Activated T-cell treated with anti-CD3 and anti-CD28 coated beads, Interleukin-2, amount 50 U/mL, for 24 hours (primary cell): ENCODE results near the gene PTGIS.

Experiments
- DNase-seq: peaks from one replicate; pipeline ENCODE4 v3.0.0-alpha.2; 2020
- H3K27ac Mint-ChIP-seq: 2 replicates; pipeline ENCODE4 v1.8.0; 2020; ENCODE audit warnings: mild to moderate bottlenecking, mixed read lengths
- H3K27me3 Mint-ChIP-seq: 2 replicates; pipeline ENCODE4 v1.8.0; 2020; ENCODE audit warnings: mixed read lengths
- H3K36me3 Mint-ChIP-seq: 2 replicates; pipeline ENCODE4 v1.8.0; 2020; ENCODE audit warnings: low read depth, mixed read lengths
- H3K4me1 Mint-ChIP-seq: 2 replicates; pipeline ENCODE4 v1.8.0; 2020; ENCODE audit warnings: low read depth, mixed read lengths
- H3K4me3 Mint-ChIP-seq: 2 replicates; pipeline ENCODE4 v1.8.0; 2020; ENCODE audit warnings: mild to moderate bottlenecking, moderate library complexity, mixed read lengths
- H3K9me3 Mint-ChIP-seq: 2 replicates; pipeline ENCODE4 v1.8.0; 2020; ENCODE audit warnings: mixed read lengths

Gene PTGIS

GRCh38 chr20:49589747-49590146 is 21.8 kb upstream of the PTGIS start:
- DNase-seq = no peak
- peak overlapping the region; percentile 98 for H3K27ac Mint-ChIP-seq
- H3K27me3 Mint-ChIP-seq = peaks cover 13% of the 10 kb centered on the region
- H3K36me3 Mint-ChIP-seq = peaks cover 14% of the 10 kb centered on the region
- H3K4me1 Mint-ChIP-seq = peaks cover 63% of the 10 kb centered on the region
- peak overlapping the region; percentile 64 for H3K4me3 Mint-ChIP-seq
- peaks cover 7% of the 10 kb centered on the region for H3K9me3 Mint-ChIP-seq

DNA sequence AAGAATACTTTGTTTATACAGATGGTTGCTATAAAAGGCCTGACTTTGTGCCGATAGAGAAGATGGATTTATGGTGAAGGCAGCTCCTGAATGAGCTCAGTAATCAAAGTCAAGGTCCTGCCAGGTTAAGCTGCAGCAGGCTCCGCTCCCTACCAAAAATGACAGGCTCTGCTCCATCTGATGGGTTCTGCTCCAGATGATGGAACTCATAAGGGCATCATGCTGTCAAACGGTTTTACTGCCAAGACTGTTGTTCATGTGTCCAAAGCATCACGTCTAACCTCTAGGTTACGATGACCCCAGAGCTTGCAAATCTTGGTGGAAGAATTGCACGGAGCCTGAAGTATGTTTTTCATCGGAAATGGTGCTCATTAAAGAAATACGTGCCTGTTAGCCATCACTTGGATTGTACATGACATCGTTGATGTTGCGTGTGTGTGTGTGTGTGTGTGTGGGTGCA is 19.2 kb upstream of the PTGIS start:
- H3K4me3 Mint-ChIP-seq = no peak overlapping the region
- H3K9me3 Mint-ChIP-seq = peaks cover 10% of the 10 kb centered on the region
- peaks cover 11% of the 10 kb centered on the region for H3K36me3 Mint-ChIP-seq
- peaks cover 48% of the 10 kb centered on the region for H3K4me1 Mint-ChIP-seq
- peaks cover 20% of the 10 kb centered on the region for H3K27me3 Mint-ChIP-seq
- no peak for DNase-seq
- no peak overlapping the region for H3K27ac Mint-ChIP-seq

DNA sequence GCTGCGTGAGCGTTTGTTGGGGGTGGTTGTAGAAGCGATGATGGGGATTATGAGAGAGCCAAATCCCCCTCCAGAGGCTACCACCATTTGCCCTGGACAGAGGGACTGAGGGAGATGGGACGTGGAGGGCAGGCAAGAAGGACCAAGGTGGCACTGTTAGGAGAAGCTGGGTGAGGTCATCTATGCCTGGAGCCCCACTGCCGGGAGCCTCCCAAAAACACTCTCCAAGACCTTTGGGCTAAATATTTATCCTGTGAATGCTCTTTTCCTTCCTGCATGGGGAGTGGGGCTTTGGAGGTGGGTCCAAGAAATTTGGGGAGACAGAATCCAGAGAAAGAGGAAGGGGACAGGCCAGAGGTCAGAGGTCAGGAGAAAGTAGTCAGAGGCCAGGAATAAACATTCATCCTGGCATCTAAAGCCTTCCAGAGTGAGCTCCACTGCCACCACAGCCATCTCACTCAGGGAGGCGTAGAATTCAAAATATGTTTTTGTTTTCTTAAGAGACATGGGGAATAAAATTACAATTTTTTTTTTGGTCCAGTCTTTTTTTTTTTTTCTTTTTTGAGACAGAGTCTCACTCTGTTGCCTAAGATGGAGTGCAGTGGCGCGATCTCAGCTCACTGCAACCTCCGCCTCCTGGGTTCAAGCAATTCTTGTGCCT is 17.8 kb upstream of the PTGIS start:
- peaks cover 28% of the 10 kb centered on the region for H3K27me3 Mint-ChIP-seq
- peaks cover 10% of the 10 kb centered on the region for H3K9me3 Mint-ChIP-seq
- H3K27ac Mint-ChIP-seq = no peak overlapping the region
- H3K36me3 Mint-ChIP-seq = peaks cover 9% of the 10 kb centered on the region
- no peak overlapping the region for H3K4me3 Mint-ChIP-seq
- no peak for DNase-seq
- H3K4me1 Mint-ChIP-seq = peaks cover 37% of the 10 kb centered on the region

- peaks cover 4% of the 10 kb centered on the region for H3K9me3 Mint-ChIP-seq
- H3K4me3 Mint-ChIP-seq = no peak overlapping the region
- H3K4me1 Mint-ChIP-seq = peaks cover 27% of the 10 kb centered on the region
- peaks cover 36% of the 10 kb centered on the region for H3K27me3 Mint-ChIP-seq
- H3K36me3 Mint-ChIP-seq = peaks cover under 1% of the 10 kb centered on the region
- DNase-seq = no peak
- H3K27ac Mint-ChIP-seq = peak overlapping the region; percentile 71
These were observed 16.8 kb upstream of the PTGIS start for GRCh38 chr20:49584418-49585382.

GRCh38 chr20:49583669-49584417 is 15.9 kb upstream of the PTGIS start:
- no peak overlapping the region for H3K27ac Mint-ChIP-seq
- H3K4me3 Mint-ChIP-seq = no peak overlapping the region

GRCh38 chr20:49583343-49583668 is 15.4 kb upstream of the PTGIS start:
- peaks cover 3% of the 10 kb centered on the region for H3K9me3 Mint-ChIP-seq
- DNase-seq = no peak
- no peak overlapping the region for H3K27ac Mint-ChIP-seq
- no peaks in the 10 kb centered on the region for H3K36me3 Mint-ChIP-seq
- peaks cover 41% of the 10 kb centered on the region for H3K27me3 Mint-ChIP-seq
- H3K4me1 Mint-ChIP-seq = peaks cover 17% of the 10 kb centered on the region
- H3K4me3 Mint-ChIP-seq = no peak overlapping the region

More at GRCh38 chr20:49583669-49584417, 15.9 kb upstream of the PTGIS start:
- no peak for DNase-seq
- H3K36me3 Mint-ChIP-seq = no peaks in the 10 kb centered on the region
- peaks cover 22% of the 10 kb centered on the region for H3K4me1 Mint-ChIP-seq
- peaks cover 41% of the 10 kb centered on the region for H3K27me3 Mint-ChIP-seq
- peaks cover 3% of the 10 kb centered on the region for H3K9me3 Mint-ChIP-seq

GRCh38 chr20:49582413-49583334 is 14.7 kb upstream of the PTGIS start:
- no peaks in the 10 kb centered on the region for H3K36me3 Mint-ChIP-seq
- no peak overlapping the region for H3K27ac Mint-ChIP-seq
- DNase-seq = no peak
- H3K27me3 Mint-ChIP-seq = peaks cover 41% of the 10 kb centered on the region
- peaks cover 3% of the 10 kb centered on the region for H3K9me3 Mint-ChIP-seq
- no peak overlapping the region for H3K4me3 Mint-ChIP-seq
- peaks cover 15% of the 10 kb centered on the region for H3K4me1 Mint-ChIP-seq

DNA sequence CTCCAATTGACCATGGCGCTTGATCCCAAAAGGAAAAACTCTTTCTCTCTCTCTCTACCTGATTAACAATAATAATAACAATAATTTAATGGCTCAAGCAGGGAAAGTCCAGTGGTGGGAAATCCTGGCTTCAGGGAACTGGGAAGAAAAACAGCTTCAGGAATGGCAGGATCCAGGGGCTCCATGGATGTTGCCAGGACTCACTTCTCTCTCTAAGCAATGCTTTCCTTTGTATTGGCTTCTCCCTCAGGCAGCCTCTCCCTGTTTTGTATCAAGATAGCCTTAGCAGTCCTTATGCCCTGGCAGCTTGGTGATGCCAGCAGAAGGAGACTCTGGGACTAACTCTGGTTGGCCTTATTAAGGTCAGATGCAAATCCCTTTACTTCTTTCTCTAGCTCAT is 13.5 kb upstream of the PTGIS start:
- no peaks in the 10 kb centered on the region for H3K36me3 Mint-ChIP-seq
- peaks cover 14% of the 10 kb centered on the region for H3K4me1 Mint-ChIP-seq
- H3K27me3 Mint-ChIP-seq = peaks cover 40% of the 10 kb centered on the region
- H3K4me3 Mint-ChIP-seq = no peak overlapping the region
- no peak for DNase-seq
- peaks cover 5% of the 10 kb centered on the region for H3K9me3 Mint-ChIP-seq
- no peak overlapping the region for H3K27ac Mint-ChIP-seq

- DNase-seq = no peak
- peaks cover 14% of the 10 kb centered on the region for H3K4me1 Mint-ChIP-seq
- H3K27me3 Mint-ChIP-seq = peaks cover 39% of the 10 kb centered on the region
- peaks cover 10% of the 10 kb centered on the region for H3K9me3 Mint-ChIP-seq
- no peak overlapping the region for H3K27ac Mint-ChIP-seq
- no peaks in the 10 kb centered on the region for H3K36me3 Mint-ChIP-seq
- H3K4me3 Mint-ChIP-seq = no peak overlapping the region
These were observed 12.9 kb upstream of the PTGIS start for GRCh38 chr20:49580813-49581174.

DNA sequence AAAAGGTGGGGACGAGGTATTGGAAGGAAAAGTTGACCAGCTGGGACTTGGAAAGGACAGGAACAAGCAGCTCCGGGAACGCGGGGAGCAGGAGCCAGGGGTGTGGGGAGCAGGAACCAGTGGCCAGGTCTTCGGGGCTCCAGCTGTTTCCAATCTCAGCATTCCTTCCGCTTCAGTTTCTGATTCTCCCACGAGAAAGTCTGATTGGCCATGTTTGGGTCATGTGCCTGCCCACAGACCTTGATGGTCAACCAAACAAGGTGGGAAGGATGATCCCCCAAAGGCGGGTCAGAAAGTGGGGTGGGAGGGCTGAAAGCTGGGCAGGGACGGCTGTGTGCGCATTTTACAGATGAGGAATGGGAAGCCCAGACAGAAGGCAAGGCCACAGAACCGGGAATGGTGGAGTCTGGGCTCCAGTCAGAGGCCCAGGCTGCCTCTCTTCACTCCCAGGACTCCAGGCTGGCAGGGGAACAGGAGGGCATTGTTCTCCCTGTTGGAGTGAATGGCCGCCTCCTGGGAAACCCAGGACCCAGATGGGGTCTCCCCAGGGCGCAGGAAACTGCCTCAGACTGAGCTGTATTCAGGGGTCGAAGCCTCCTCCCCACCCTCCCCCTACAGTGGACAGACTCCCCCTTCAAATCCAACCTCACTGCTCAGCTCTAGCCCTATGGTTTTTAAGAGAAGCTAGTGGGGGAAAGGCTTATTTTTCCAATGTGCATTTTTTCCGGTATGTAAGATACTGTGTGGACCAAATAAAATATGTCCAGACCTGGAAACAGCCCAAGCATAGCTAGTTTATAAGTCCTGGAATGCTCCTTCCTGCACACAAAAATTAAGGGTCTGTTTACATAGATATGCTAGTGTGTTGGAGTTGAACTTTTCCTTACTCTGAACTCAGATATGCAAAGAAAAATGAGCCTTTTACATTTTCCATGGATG is 12.2 kb upstream of the PTGIS start:
- no peak for DNase-seq
- Mint-ChIP-seq H3K27ac (no peak overlapping the region), H3K4me1 (peaks cover 14% of the 10 kb centered on the region), H3K9me3 (peaks cover 10% of the 10 kb centered on the region), H3K36me3 (no peaks in the 10 kb centered on the region), H3K27me3 (peaks cover 35% of the 10 kb centered on the region), H3K4me3 (no peak overlapping the region)

DNA sequence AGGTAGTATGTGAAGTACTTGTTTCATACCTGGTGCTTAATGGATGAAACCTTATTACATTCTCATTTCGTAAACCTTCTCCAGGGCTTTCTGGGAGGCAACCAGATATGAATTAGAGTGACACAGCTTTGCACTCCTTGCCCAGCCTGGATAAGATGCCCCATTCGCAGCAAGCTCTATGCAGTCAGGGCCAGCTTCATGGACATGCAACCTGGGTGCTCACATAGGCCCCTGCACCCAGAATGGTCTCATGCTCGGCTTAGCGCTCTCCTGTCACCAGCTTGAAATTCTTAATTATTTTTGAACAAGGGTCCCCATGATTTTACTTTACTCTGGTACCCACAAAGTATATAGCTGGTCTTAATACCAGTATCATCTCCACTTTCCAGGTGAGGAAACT is 11.3 kb upstream of the PTGIS start:
- Mint-ChIP-seq H3K27ac (no peak overlapping the region), H3K27me3 (peaks cover 29% of the 10 kb centered on the region), H3K36me3 (no peaks in the 10 kb centered on the region), H3K9me3 (peaks cover 10% of the 10 kb centered on the region), H3K4me1 (peaks cover 13% of the 10 kb centered on the region), H3K4me3 (no peak overlapping the region)
- no peak for DNase-seq

GRCh38 chr20:49578436-49578835 is 10.5 kb upstream of the PTGIS start:
- Mint-ChIP-seq H3K4me1 (peaks cover 14% of the 10 kb centered on the region), H3K27me3 (peaks cover 25% of the 10 kb centered on the region), H3K36me3 (no peaks in the 10 kb centered on the region), H3K27ac (no peak overlapping the region), H3K4me3 (no peak overlapping the region), H3K9me3 (peaks cover 10% of the 10 kb centered on the region)
- DNase-seq = no peak

GRCh38 chr20:49575551-49576060 is 7.7 kb upstream of the PTGIS start:
- no peak overlapping the region for H3K4me3 Mint-ChIP-seq
- DNase-seq = no peak
- H3K27ac Mint-ChIP-seq = no peak overlapping the region
- H3K9me3 Mint-ChIP-seq = peaks cover 6% of the 10 kb centered on the region
- peaks cover 33% of the 10 kb centered on the region for H3K27me3 Mint-ChIP-seq
- no peaks in the 10 kb centered on the region for H3K36me3 Mint-ChIP-seq
- H3K4me1 Mint-ChIP-seq = peaks cover 25% of the 10 kb centered on the region
